ENCODE results near the gene OAS3. TPM values are rescaled to one million over a fixed set of nuclear protein-coding genes. Genes with fewer than 3 reads are reported as not detected.

The OAS3 gene
- total and polyA plus RNA-seq, 10 of the 15 experiments (the other 5 are each of a cell fraction or from before 2014, with no cell fraction given) = 5.1 to 107 (median 18.0) TPM

GRCh38 chr12:113000433-113000832 is 62.2 kb downstream of the OAS3 start (continued):
- TF ChIP-seq NKRF (conservative IDR thresholded peaks at IDR 0.05) (no peak), ZNF274 (IDR thresholded peaks at IDR 0.05; ENCODE audit: insufficient read depth, insufficient read length) (no peak), POLR2A (IDR thresholded peaks at IDR 0.05; ENCODE audit: low read depth, low read length) (peak; percentile 32; the same call in 1 of the 2 replicates), RELA (IDR thresholded peaks at IDR 0.05; ENCODE audit: borderline replicate concordance, partially characterized antibody) (no peak), NR2C2 (IDR thresholded peaks at IDR 0.05; ENCODE audit: borderline replicate concordance, control insufficient read depth, insufficient read length, low read depth) (peak; percentile 67), E2F4 (IDR thresholded peaks at IDR 0.05; ENCODE audit: low read depth, low read length) (no peak), FOS (IDR thresholded peaks at IDR 0.05; ENCODE audit: borderline replicate concordance, extremely low read depth, insufficient read length) (no peak), ETV6 (conservative IDR thresholded peaks at IDR 0.05 in 1 of 2, IDR thresholded peaks at IDR 0.05 in 1 of 2; ENCODE audit: borderline replicate concordance in 1 of 2, low read depth in 1 of 2) (no peak), PML (IDR thresholded peaks at IDR 0.05; ENCODE audit: low read length) (no peak), NFIC (IDR thresholded peaks at IDR 0.05; ENCODE audit: low read depth, low read length) (no peak), SUPT20H (IDR thresholded peaks at IDR 0.05; ENCODE audit: borderline replicate concordance, control insufficient read depth, low read depth, low read length) (no peak), NRF1 (conservative IDR thresholded peaks at IDR 0.05; ENCODE audit: low read depth, low read length) (no peak), GABPA (IDR thresholded peaks at IDR 0.05; ENCODE audit: low read depth) (no peak), TCF3 (IDR thresholded peaks at IDR 0.05; ENCODE audit: borderline replicate concordance, insufficient read depth, low read depth, low read length) (0 out of 2 replicates have a peak, but pooled peaks have one; percentile 19), CREM (IDR thresholded peaks at IDR 0.05; ENCODE audit: low read depth) (no peak), POLR2AphosphoS2 (IDR thresholded peaks at IDR 0.05; ENCODE audit: low read depth, low read length) (no peak), ZNF384 (IDR thresholded peaks at IDR 0.05; ENCODE audit: borderline replicate concordance, low read depth, low read length) (no peak), EP300 (IDR thresholded peaks at IDR 0.05; ENCODE audit: borderline replicate concordance in 1 of 2, control insufficient read depth in 1 of 2, low read depth in 2 of 2, low read length in 2 of 2) (no peak), FOXM1 (IDR thresholded peaks at IDR 0.05; ENCODE audit: low read depth, low read length) (no peak), NFXL1 (IDR thresholded peaks at IDR 0.05; ENCODE audit: borderline replicate concordance) (no peak), SMARCA5 (IDR thresholded peaks at IDR 0.05) (no peak), RB1 (IDR thresholded peaks at IDR 0.05; ENCODE audit: borderline replicate concordance) (no peak), WRNIP1 (IDR thresholded peaks at IDR 0.05; ENCODE audit: borderline replicate concordance, low read depth, low read length) (no peak), E4F1 (IDR thresholded peaks at IDR 0.05; ENCODE audit: borderline replicate concordance, partially characterized antibody) (no peak), NR2C1 (IDR thresholded peaks at IDR 0.05) (no peak), STAT3 (IDR thresholded peaks at IDR 0.05; ENCODE audit: low read depth, low read length) (no peak), ZNF217 (IDR thresholded peaks at IDR 0.05) (no peak), KDM1A (IDR thresholded peaks at IDR 0.05; ENCODE audit: borderline replicate concordance) (no peak)
